22Rv1 (cell line): Measurements from ENCODE around the gene PEX11G.

ENCODE experiments used
- ZFX ChIP-seq: fragments of 450-650 bp; IDR thresholded peaks from 2 replicates; pipeline ENCODE4 v1.6.1; 2017; ENCODE audit warnings: antibody characterized with exemption, borderline replicate concordance
- TF ChIP-seq, protein P1 (sequence below): fragments of 450-650 bp; IDR thresholded peaks from 2 replicates; pipeline ENCODE4 v1.5.1; 2017; ENCODE audit warnings: mild to moderate bottlenecking

DNA sequence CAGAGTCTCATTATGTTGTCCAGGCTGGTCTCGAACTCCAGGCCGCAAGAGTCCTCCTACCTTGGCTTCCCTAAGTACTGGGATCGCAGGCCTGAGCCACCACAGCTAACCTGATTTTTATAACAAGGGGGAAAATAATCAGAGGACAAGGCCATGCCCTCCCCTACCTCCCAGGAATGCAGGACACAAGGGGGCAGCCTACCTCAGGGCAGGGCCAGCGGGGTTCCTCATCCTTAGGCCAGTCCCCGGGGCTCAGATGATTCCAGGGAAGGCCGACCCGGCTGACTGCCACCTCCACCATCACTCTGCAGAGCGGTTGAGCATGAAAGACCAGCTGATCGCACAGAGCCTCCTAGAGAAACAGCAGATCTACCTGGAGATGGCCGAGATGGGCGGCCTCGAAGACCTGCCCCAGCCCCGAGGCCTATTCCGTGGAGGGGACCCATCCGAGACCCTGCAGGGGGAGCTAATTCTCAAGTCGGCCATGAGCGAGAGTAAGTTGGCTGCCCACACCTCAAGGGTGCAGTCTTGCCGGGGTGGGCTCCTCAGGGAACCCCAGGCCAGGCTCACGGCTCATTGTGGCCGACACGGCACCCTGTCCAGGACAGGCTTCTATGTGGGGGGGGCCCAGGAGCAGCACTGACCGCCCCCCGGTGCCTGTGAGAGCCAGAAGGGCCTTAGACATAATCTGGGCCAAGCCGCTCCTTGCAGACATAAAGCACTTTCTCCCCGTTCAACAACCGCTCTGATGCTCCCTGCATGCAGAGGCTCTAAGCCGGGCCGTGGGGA, 26.8 kb downstream of the PEX11G start:
- no peak for TF ChIP-seq ZFX
- TF ChIP-seq, protein P1, sequence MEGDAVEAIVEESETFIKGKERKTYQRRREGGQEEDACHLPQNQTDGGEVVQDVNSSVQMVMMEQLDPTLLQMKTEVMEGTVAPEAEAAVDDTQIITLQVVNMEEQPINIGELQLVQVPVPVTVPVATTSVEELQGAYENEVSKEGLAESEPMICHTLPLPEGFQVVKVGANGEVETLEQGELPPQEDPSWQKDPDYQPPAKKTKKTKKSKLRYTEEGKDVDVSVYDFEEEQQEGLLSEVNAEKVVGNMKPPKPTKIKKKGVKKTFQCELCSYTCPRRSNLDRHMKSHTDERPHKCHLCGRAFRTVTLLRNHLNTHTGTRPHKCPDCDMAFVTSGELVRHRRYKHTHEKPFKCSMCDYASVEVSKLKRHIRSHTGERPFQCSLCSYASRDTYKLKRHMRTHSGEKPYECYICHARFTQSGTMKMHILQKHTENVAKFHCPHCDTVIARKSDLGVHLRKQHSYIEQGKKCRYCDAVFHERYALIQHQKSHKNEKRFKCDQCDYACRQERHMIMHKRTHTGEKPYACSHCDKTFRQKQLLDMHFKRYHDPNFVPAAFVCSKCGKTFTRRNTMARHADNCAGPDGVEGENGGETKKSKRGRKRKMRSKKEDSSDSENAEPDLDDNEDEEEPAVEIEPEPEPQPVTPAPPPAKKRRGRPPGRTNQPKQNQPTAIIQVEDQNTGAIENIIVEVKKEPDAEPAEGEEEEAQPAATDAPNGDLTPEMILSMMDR: no peak
